ENCODE data around the gene SPRED2. TPM values are rescaled to one million over a fixed set of nuclear protein-coding genes. Genes with fewer than 3 reads are reported as not detected.

The SPRED2 gene
- total and polyA plus RNA-seq, 8 donors: 6.2 to 20.0 (median 15.2) TPM

GRCh38 chr2:65355186-65355831 lies 77.1 kb downstream of the SPRED2 start:
- H3K4me1 ChIP-seq: peaks cover 0 to 12% (median 5%) of the 10 kb centered on the region in 3 donors
- ATAC-seq (no peak), DNase-seq (no peak), FAIRE-seq (no peak)
- H3K27ac ChIP-seq: no peak overlapping the region
- H3K9me3 ChIP-seq: no peaks in the 10 kb centered on the region
- no peaks in the 10 kb centered on the region for H3K27me3 ChIP-seq
- TF ChIP-seq, protein P1, sequence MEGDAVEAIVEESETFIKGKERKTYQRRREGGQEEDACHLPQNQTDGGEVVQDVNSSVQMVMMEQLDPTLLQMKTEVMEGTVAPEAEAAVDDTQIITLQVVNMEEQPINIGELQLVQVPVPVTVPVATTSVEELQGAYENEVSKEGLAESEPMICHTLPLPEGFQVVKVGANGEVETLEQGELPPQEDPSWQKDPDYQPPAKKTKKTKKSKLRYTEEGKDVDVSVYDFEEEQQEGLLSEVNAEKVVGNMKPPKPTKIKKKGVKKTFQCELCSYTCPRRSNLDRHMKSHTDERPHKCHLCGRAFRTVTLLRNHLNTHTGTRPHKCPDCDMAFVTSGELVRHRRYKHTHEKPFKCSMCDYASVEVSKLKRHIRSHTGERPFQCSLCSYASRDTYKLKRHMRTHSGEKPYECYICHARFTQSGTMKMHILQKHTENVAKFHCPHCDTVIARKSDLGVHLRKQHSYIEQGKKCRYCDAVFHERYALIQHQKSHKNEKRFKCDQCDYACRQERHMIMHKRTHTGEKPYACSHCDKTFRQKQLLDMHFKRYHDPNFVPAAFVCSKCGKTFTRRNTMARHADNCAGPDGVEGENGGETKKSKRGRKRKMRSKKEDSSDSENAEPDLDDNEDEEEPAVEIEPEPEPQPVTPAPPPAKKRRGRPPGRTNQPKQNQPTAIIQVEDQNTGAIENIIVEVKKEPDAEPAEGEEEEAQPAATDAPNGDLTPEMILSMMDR (IDR thresholded peaks at IDR 0.05): no peak
- no peak overlapping the region for H3K4me3 ChIP-seq
- WGBS, 2 donors: 85 to 87% methylated on average over 9 of the region's 9 CpGs
- H3K36me3 ChIP-seq: no peaks in the 10 kb centered on the region
- intact Hi-C loops (cut with DNase I): no loop called here

GRCh38 chr2:65354773-65355172 lies 77.6 kb downstream of the SPRED2 start:
- no peak overlapping the region for H3K4me3 ChIP-seq
- intact Hi-C loops (cut with DNase I): no loop called here
- H3K27me3 ChIP-seq: no peaks in the 10 kb centered on the region
- DNase-seq: no peak
- ATAC-seq: no peak
- 97% methylated on average over 3 of the region's 3 CpGs for WGBS, 2 donors
- no peak for FAIRE-seq
- TF ChIP-seq, protein P1 (IDR thresholded peaks at IDR 0.05): no peak
- H3K36me3 ChIP-seq: no peaks in the 10 kb centered on the region
- no peaks in the 10 kb centered on the region for H3K9me3 ChIP-seq
- peaks cover 0 to 12% (median 8%) of the 10 kb centered on the region in 3 donors for H3K4me1 ChIP-seq
- no peak overlapping the region for H3K27ac ChIP-seq

- FAIRE-seq: no peak
- TF ChIP-seq, protein P1 (IDR thresholded peaks at IDR 0.05): no peak
- Histone ChIP-seq H3K4me3 (no peak overlapping the region), H3K4me1 (peaks cover 0 to 12% (median 10%) of the 10 kb centered on the region in 3 donors), H3K27me3 (no peaks in the 10 kb centered on the region), H3K27ac (no peak overlapping the region), H3K9me3 (no peaks in the 10 kb centered on the region), H3K36me3 (no peaks in the 10 kb centered on the region)
- ATAC-seq: peak in 3 of 4 donors; percentile 7 to 51 (median 27)
- DNase-seq: no peak
- 80 to 86% methylated on average over 5 of the region's 5 CpGs for WGBS, 2 donors
- intact Hi-C loops (cut with DNase I): no loop called here
Observed at GRCh38 chr2:65353927-65354326, 78.5 kb downstream of the SPRED2 start.

DNA sequence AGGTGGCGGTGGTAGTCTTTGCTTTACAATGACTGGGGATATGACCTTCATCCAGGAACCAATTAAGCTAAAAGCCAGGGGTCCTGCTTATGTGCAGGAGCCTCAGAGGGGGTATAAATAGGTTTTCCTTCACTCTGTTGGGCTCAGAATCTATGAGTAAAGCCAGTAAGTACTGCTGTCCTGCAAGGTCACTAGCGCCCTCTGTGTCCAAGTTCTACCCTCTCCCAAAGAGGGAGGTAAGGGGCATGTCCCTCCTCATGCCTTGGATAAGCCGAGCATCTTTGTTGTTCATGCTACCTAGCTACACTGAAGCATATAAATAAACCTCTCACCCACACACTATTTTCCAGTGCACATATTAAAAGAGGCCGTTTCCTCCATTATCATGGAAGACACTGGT lies 79.4 kb downstream of the SPRED2 start:
- WGBS, 2 donors: 92 to 99% methylated on average over 4 of the region's 4 CpGs
- intact Hi-C loops (cut with DNase I): no loop called here
- FAIRE-seq: no peak

More for the DNA sequence above, 79.4 kb downstream of the SPRED2 start:
- H3K36me3 ChIP-seq: no peaks in the 10 kb centered on the region
- H3K27me3 ChIP-seq: no peaks in the 10 kb centered on the region
- TF ChIP-seq, protein P1 (IDR thresholded peaks at IDR 0.05): no peak
- ATAC-seq (no peak), DNase-seq (no peak)
- no peak overlapping the region for H3K4me3 ChIP-seq
- no peaks in the 10 kb centered on the region for H3K9me3 ChIP-seq
- no peak overlapping the region for H3K27ac ChIP-seq
- H3K4me1 ChIP-seq: peaks cover 0 to 12% (median 10%) of the 10 kb centered on the region in 3 donors

All from pancreas (tissue), 10 donors.